ENCODE measurements around the gene HOTAIR.

The HOTAIR gene

GRCh38 chr12:53944907-53945847, 29.6 kb downstream of the HOTAIR start:
- ATAC-seq (no peak), DNase-seq (no peak)
- no peaks in the 10 kb centered on the region for H3K9me3 Mint-ChIP-seq
- H3K27ac Mint-ChIP-seq: peak overlapping the region in 1 of 2 donors; percentile 78
- H3K27me3 Mint-ChIP-seq: peaks cover 100% of the 10 kb centered on the region
- H3K4me1 Mint-ChIP-seq: peaks cover 8% of the 10 kb centered on the region
- peak overlapping the region in 1 of 2 donors; percentile 33 for H3K4me3 Mint-ChIP-seq

GRCh38 chr12:53944209-53944608, 30.5 kb downstream of the HOTAIR start:
- Mint-ChIP-seq H3K27ac (no peak overlapping the region), H3K4me1 (peaks cover 14% of the 10 kb centered on the region), H3K9me3 (no peaks in the 10 kb centered on the region), H3K4me3 (no peak overlapping the region), H3K27me3 (peaks cover 100% of the 10 kb centered on the region)
- no peak for ATAC-seq
- no peak for DNase-seq

- no peak overlapping the region for H3K27ac Mint-ChIP-seq
- H3K4me1 Mint-ChIP-seq: peaks cover 24% of the 10 kb centered on the region
- DNase-seq (no peak), ATAC-seq (no peak)
- H3K4me3 Mint-ChIP-seq: no peak overlapping the region
- H3K27me3 Mint-ChIP-seq: peaks cover 100% of the 10 kb centered on the region
- H3K9me3 Mint-ChIP-seq: no peaks in the 10 kb centered on the region
Observed at GRCh38 chr12:53942467-53942997, 32.2 kb downstream of the HOTAIR start.

- ATAC-seq (no peak), DNase-seq (no peak)
- Mint-ChIP-seq H3K27me3 (peaks cover 100% of the 10 kb centered on the region), H3K9me3 (no peaks in the 10 kb centered on the region), H3K4me1 (peaks cover 24% of the 10 kb centered on the region), H3K4me3 (no peak overlapping the region), H3K27ac (no peak overlapping the region)
Observed at GRCh38 chr12:53941750-53942149, 33.0 kb downstream of the HOTAIR start.

GRCh38 chr12:53941187-53941586, 33.6 kb downstream of the HOTAIR start:
- Mint-ChIP-seq H3K4me1 (peaks cover 25% of the 10 kb centered on the region), H3K9me3 (no peaks in the 10 kb centered on the region), H3K4me3 (no peak overlapping the region), H3K27ac (no peak overlapping the region), H3K27me3 (peaks cover 100% of the 10 kb centered on the region)
- ATAC-seq (no peak), DNase-seq (no peak)

- no peak overlapping the region for H3K27ac Mint-ChIP-seq
- no peak overlapping the region for H3K4me3 Mint-ChIP-seq
- peaks cover 32% of the 10 kb centered on the region for H3K4me1 Mint-ChIP-seq
- H3K9me3 Mint-ChIP-seq: no peaks in the 10 kb centered on the region
- ATAC-seq: no peak
- peaks cover 100% of the 10 kb centered on the region for H3K27me3 Mint-ChIP-seq
- no peak for DNase-seq
Observed at GRCh38 chr12:53940443-53941014, 34.2 kb downstream of the HOTAIR start.

- Mint-ChIP-seq H3K9me3 (no peaks in the 10 kb centered on the region), H3K4me3 (peak overlapping the region in 1 of 2 donors; percentile 18), H3K27ac (peak overlapping the region in 1 of 2 donors; percentile 74), H3K27me3 (peaks cover 100% of the 10 kb centered on the region), H3K4me1 (peaks cover 30% of the 10 kb centered on the region)
- ATAC-seq: no peak
- DNase-seq: no peak
Observed at GRCh38 chr12:53939141-53940108, 35.3 kb downstream of the HOTAIR start.

GRCh38 chr12:53938326-53939140, 36.2 kb downstream of the HOTAIR start, which contains the start of gene HOXC13:
Gene HOXC13 (plus strand): TSS chr12:53938831. CDS start chr12:53938907, 76 bp downstream.
- Mint-ChIP-seq H3K27me3 (peaks cover 100% of the 10 kb centered on the region), H3K9me3 (no peaks in the 10 kb centered on the region), H3K4me3 (peak within 1 kb of the TSS; percentile 56 to 68), H3K27ac (no peak within 1 kb of the TSS), H3K4me1 (peaks cover 30% of the 10 kb centered on the region)
- DNase-seq (peak in 1 of 2 donors; percentile 61), ATAC-seq (peak; percentile 68)

- peak overlapping the region in 1 of 2 donors; percentile 68 for H3K4me3 Mint-ChIP-seq
- no peaks in the 10 kb centered on the region for H3K9me3 Mint-ChIP-seq
- no peak for DNase-seq
- no peak for ATAC-seq
- H3K4me1 Mint-ChIP-seq: peaks cover 30% of the 10 kb centered on the region
- H3K27ac Mint-ChIP-seq: no peak overlapping the region
- peaks cover 100% of the 10 kb centered on the region for H3K27me3 Mint-ChIP-seq
Observed at GRCh38 chr12:53937596-53938325, 37.0 kb downstream of the HOTAIR start.

GRCh38 chr12:53937099-53937498, 37.7 kb downstream of the HOTAIR start:
- DNase-seq: no peak
- H3K27me3 Mint-ChIP-seq: peaks cover 100% of the 10 kb centered on the region
- no peaks in the 10 kb centered on the region for H3K9me3 Mint-ChIP-seq
- H3K4me3 Mint-ChIP-seq: no peak overlapping the region
- H3K4me1 Mint-ChIP-seq: peaks cover 30% of the 10 kb centered on the region
- H3K27ac Mint-ChIP-seq: no peak overlapping the region
- no peak for ATAC-seq

- Mint-ChIP-seq H3K4me3 (peak overlapping the region; percentile 56 to 76), H3K27ac (peak overlapping the region in 1 of 2 donors; percentile 44)
Observed at GRCh38 chr12:53935383-53936341, 39.1 kb downstream of the HOTAIR start.

GRCh38 chr12:53932915-53933314, 41.8 kb downstream of the HOTAIR start:
- Mint-ChIP-seq H3K27me3 (peaks cover 98% of the 10 kb centered on the region), H3K27ac (no peak overlapping the region), H3K9me3 (no peaks in the 10 kb centered on the region), H3K4me1 (peaks cover 21% of the 10 kb centered on the region), H3K4me3 (no peak overlapping the region)
- no peak for DNase-seq
- ATAC-seq: no peak

More at GRCh38 chr12:53935383-53936341, 39.1 kb downstream of the HOTAIR start:
- no peak for DNase-seq
- Mint-ChIP-seq H3K4me1 (peaks cover 30% of the 10 kb centered on the region), H3K9me3 (no peaks in the 10 kb centered on the region), H3K27me3 (peaks cover 98% of the 10 kb centered on the region)
- no peak for ATAC-seq
